Measurements from ENCODE around the gene RAB31. TPM values are rescaled to one million over a fixed set of nuclear protein-coding genes. Genes with fewer than 3 reads are reported as not detected.
"Not testable (repeated sequence)": the region's sequence is repeated elsewhere in the genome, so short reads cannot be mapped to it uniquely, and the experiment has no call there.

The RAB31 gene
- total RNA-seq, 2 donors from 2014 or later = 6.0 to 16.6 TPM

GRCh38 chr18:9839853-9840252, 131.8 kb downstream of the RAB31 start:
- DNase-seq (no peak), ATAC-seq (no peak)
- intact Hi-C loops (cut with DNase I, micrococcal nuclease) = no loop called here

GRCh38 chr18:9841752-9842151, 133.7 kb downstream of the RAB31 start:
- ATAC-seq = no peak
- intact Hi-C loops (cut with DNase I, micrococcal nuclease) = no loop called here
- DNase-seq = no peak

DNA sequence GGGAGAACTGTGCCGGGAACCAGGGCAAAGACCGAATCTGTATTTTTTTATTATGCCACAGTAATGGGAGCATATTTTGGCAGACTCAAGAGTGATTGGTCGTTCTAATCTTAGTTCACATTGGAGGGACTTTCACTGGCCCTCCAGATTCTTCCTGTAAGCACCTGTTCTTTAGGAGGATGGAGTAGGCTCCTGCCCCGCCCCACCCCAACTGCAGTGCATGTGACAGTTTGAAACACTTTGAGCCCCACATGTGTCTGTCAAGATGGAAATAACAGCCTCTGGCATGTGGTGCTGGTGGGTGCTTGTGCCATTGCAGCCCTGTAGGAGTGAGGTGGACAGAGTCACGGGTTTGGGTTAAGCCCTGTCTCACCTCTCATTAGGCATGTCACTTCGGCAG, 134.3 kb downstream of the RAB31 start:
- DNase-seq (no peak), ATAC-seq (no peak)

DNA sequence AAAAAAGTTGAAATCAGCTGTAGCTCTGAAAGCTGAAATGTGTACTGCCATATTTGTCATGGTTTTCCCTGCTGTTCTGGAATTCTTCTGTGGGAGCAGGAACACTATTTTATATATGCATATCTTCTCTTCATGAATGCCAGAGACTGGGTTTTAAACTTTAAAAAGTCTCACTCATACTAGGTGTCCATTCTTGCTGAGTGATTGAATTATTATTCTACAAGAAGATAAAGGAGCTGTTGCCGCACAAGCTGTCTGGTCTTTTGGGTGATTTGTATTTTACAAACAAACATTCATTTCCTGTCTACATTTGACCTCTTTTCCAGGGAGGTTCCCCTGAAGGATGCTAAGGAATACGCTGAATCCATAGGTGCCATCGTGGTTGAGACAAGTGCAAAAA, 137.2 kb downstream of the RAB31 start:
- ATAC-seq (no peak), DNase-seq (no peak)
- intact Hi-C loops (cut with DNase I, micrococcal nuclease) = no loop called here

More for the DNA sequence above, 134.3 kb downstream of the RAB31 start:
- intact Hi-C loops (cut with DNase I, micrococcal nuclease) = no loop called here

DNA sequence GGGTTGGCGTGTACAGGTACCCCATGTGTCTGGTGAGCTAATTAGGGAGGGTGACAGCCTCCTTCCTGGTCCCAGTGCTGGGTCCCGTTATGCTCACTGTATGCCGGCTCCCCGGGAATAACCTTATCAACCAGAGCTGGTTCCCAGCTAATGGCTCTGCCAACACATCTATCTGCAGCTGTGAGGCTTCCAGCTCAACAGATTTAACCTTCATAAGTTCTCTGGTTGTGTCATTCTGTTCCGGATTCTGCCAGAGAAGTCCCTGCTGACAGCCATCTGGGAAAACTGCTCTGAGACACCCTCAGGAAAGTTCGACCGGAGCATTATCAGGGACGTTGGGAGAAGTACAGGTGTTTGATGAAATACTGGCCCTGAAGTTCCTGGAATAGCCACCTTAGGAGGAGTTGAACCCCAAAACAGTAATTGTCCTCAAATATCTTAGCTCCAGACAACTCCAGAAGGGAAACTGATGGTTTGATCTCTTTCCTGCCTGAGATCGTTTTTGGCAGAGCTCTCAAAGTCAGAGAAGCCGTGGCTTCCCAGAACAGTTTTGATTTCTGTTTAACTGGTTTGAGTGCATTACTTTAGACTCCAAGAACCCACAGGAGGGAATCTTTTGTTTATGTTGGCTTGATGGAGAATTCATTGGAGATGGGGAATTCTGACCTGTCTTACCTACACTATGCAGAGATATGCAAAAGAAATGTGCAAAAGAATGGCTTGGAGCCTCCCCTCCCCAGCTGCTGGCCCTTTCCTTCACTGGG, 138.2 kb downstream of the RAB31 start:
- intact Hi-C loops (cut with DNase I, micrococcal nuclease) = no loop called here
- no peak for ATAC-seq
- DNase-seq = no peak

- ATAC-seq = peak; percentile 64
- DNase-seq = no peak
These were observed 140.2 kb downstream of the RAB31 start for GRCh38 chr18:9848170-9848879.

GRCh38 chr18:9849407-9850283, 141.5 kb downstream of the RAB31 start:
- intact Hi-C loops (cut with DNase I, micrococcal nuclease) = no loop called here
- ATAC-seq = peak; percentile 90
- DNase-seq = peak; percentile 45 to 79

More at GRCh38 chr18:9848170-9848879, 140.2 kb downstream of the RAB31 start:
- intact Hi-C loops (cut with DNase I, micrococcal nuclease) = no loop called here

DNA sequence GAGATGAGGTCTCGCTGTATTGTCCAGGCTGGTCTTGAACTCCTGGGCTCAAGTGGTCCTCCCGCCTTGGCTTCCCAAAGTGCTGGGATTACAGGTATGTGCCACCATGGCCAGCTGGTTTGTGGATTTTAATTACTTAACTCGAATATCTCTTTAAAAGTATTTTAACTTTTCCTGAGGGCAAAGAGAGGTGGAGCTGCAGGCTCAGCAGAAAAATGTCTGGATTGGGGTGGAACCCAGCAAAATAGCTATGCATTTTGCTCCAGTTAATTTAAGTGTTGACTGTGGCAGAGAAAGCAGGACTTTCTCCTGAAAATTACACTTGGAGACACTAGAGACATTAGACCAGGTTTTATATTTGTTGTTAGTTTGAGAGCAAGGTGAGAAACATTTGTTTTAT, 142.2 kb downstream of the RAB31 start:
- ATAC-seq = no peak
- DNase-seq = no peak
- intact Hi-C loops (cut with DNase I, micrococcal nuclease) = no loop called here

- DNase-seq (no peak), ATAC-seq (no peak)
- intact Hi-C loops (cut with DNase I, micrococcal nuclease) = no loop called here
These were observed 143.4 kb downstream of the RAB31 start for GRCh38 chr18:9851511-9851910.

DNA sequence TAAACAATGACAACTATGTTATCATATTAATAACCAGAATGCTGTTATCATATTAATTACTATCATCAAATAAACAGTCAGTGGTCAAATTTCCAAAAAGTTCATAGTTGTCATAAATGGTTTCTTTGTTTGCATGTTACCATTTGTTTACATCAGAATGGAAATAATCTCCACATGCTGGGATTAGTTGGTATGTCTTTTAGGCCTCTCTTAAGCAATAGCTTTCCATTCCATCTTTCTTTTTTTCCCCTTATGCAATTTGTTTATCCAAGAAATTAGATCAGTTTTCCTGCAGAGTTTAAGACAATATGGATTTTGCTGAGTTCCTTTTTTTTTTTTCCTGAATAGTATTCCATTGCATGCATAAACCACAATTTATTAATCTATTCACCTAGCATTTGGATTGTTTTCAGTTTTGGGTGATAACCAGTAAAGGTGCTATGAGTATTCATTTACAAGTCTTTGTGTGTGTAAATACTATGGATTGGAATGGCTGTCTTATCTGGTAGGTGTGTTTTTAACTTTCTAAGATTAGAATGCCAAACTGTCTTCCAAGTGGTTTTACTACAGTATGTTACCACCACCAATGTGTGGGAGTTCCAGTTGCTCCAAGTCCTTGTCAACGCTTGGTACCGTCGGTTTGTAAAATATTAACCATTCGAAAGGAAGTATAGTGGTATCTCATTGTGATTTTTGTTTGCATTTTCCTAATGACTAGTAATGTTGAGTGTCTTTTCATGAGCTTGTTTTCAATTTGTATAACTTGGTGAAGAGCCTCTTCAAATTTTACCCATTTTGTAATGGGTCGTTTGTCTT, 144.4 kb downstream of the RAB31 start:
- DNase-seq (no peak), ATAC-seq (no peak)
- intact Hi-C loops (cut with DNase I, micrococcal nuclease) = no loop called here

GRCh38 chr18:9854801-9855676, 146.9 kb downstream of the RAB31 start:
- ATAC-seq (no peak), DNase-seq (no peak)
- intact Hi-C loops (cut with DNase I, micrococcal nuclease) = no loop called here

- no peak for ATAC-seq
- intact Hi-C loops (cut with DNase I, micrococcal nuclease) = no loop called here
- DNase-seq = no peak
These were observed 147.6 kb downstream of the RAB31 start for GRCh38 chr18:9855681-9856080.

DNA sequence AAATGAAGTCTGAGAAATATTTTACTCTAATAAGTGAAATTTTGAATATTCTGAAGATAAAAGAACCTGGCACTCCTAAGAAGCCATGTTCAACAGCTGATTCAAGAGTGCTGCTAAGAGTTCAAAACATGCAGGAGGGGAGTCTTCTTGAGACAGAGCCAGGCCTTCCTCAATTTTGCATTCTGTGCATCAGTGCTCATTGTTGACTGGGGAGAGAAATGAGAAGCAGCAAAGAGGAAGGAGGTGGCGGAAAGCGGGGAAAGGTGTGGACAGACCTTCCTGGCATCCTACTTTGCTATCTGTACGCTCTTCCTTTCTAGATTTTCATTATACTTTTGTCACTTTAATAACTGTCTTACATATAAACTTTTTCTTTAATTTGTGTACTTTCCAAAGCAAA, 148.0 kb downstream of the RAB31 start:
- intact Hi-C loops (cut with DNase I, micrococcal nuclease) = no loop called here
- DNase-seq = no peak
- ATAC-seq = no peak

GRCh38 chr18:9857479-9857998, 149.4 kb downstream of the RAB31 start:
- DNase-seq; ATAC-seq; intact Hi-C loops (cut with DNase I, micrococcal nuclease): not testable (repeated sequence)

GRCh38 chr18:9858642-9859041, 150.5 kb downstream of the RAB31 start:
- ATAC-seq = no peak
- DNase-seq = no peak
- intact Hi-C loops (cut with DNase I, micrococcal nuclease) = no loop called here

DNA sequence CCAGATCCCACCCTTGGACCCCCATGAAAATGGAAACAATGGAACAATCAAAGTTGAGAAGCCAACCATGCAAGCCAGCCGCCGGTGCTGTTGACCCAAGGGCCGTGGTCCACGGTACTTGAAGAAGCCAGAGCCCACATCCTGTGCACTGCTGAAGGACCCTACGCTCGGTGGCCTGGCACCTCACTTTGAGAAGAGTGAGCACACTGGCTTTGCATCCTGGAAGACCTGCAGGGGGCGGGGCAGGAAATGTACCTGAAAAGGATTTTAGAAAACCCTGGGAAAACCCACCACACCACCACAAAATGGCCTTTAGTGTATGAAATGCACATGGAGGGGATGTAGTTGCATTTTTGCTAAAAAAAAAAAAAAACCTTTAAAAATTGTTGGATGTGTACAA, 151.1 kb downstream of the RAB31 start:
- ATAC-seq = no peak
- intact Hi-C loops (cut with DNase I, micrococcal nuclease) = no loop called here
- no peak for DNase-seq

DNA sequence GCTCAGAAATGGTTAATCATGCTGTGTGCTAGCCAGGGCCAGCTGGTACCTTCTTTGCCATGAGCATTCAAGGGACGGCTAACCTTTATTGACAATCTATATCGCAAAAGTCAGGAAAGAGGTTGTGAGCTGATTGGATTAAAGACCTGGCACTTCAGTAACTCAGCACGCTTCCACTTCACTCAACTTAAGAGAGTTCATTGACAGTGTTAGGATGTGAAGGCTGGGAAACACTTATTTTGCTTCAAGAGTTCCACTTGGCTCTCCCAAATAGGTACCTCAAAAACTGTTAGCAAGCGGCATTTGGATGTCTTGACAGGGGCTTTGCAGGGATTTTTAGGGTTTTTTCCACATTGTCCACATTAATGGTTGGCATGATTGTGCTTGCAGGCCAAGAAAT, 152.6 kb downstream of the RAB31 start:
- intact Hi-C loops (cut with DNase I, micrococcal nuclease) = no loop called here
- DNase-seq = no peak
- ATAC-seq = no peak

GRCh38 chr18:9861157-9861556, 153.1 kb downstream of the RAB31 start:
- DNase-seq (no peak), ATAC-seq (no peak)
- intact Hi-C loops (cut with DNase I, micrococcal nuclease) = no loop called here

Data from left colon (tissue), 2 donors.